OCI-LY1 (cell line): Measurements from ENCODE around the gene SAP30L.

Experiments used
- H2AFZ ChIP-seq: fragments of 200-600 bp; sonication (generic), shearing (Covaris generic); 2 replicates; pipeline ENCODE4 v1.6.0; 2014; ENCODE audit warnings: antibody characterized with exemption, mild to moderate bottlenecking, low read length
- H3F3A ChIP-seq: fragments of 200-600 bp; sonication (generic), shearing (Covaris generic); 2 replicates; pipeline ENCODE4 v1.6.0; 2014; ENCODE audit warnings: mild to moderate bottlenecking, antibody characterized with exemption, low read length, moderate library complexity; ENCODE audit not compliant: insufficient read depth
- H3K27ac ChIP-seq: fragments of 200-600 bp; sonication (generic); 2 replicates; pipeline ENCODE4 v1.5.1; 2014; ENCODE audit warnings: low read length, mixed run types, mild to moderate bottlenecking, low read depth; ENCODE audit not compliant: poor library complexity, severe bottlenecking
- H3K27me3 ChIP-seq: fragments of 200-600 bp; sonication (generic); 2 replicates; pipeline ENCODE4 v1.6.0; 2014; ENCODE audit warnings: antibody characterized with exemption, mild to moderate bottlenecking, low read length, moderate library complexity; ENCODE audit not compliant: insufficient read depth
- H3K36me3 ChIP-seq: fragments of 200-600 bp; sonication (generic); 2 replicates; pipeline ENCODE4 v1.6.1; 2014; ENCODE audit warnings: mild to moderate bottlenecking, antibody characterized with exemption, low read length, moderate library complexity, mixed read lengths; ENCODE audit not compliant: insufficient read depth
- H3K4me1 ChIP-seq: fragments of 200-600 bp; sonication (generic); 2 replicates; pipeline ENCODE4 v1.5.1; 2014; ENCODE audit warnings: mild to moderate bottlenecking, low read length, moderate library complexity; ENCODE audit not compliant: insufficient read depth, severe bottlenecking
- H3K4me2 ChIP-seq: fragments of 200-600 bp; sonication (generic), shearing (Covaris generic); 2 replicates; pipeline ENCODE4 v1.6.1; 2014; ENCODE audit warnings: low read length
- H3K4me3 ChIP-seq: fragments of 200-600 bp; sonication (generic); 2 replicates; pipeline ENCODE4 v1.5.1; 2014; ENCODE audit warnings: low read length, low read depth, mild to moderate bottlenecking, mixed read lengths; ENCODE audit not compliant: poor library complexity, severe bottlenecking
- H3K79me2 ChIP-seq: fragments of 200-600 bp; shearing (Covaris generic); 2 replicates; pipeline ENCODE4 v1.6.1; 2016; ENCODE audit warnings: mixed run types, low read length, mixed read lengths; ENCODE audit not compliant: insufficient read depth
- H3K9ac ChIP-seq: fragments of 200-600 bp; sonication (generic), shearing (Covaris generic); 2 replicates; pipeline ENCODE4 v1.6.1; 2014; ENCODE audit warnings: mild to moderate bottlenecking, low read length, mixed read lengths
- H3K9me2 ChIP-seq: fragments of 200-600 bp; sonication (generic), shearing (Covaris generic); 2 replicates; pipeline ENCODE4 v1.6.1; 2014; ENCODE audit warnings: low read depth, mild to moderate bottlenecking, low read length, mixed read lengths
- H3K9me3 ChIP-seq: fragments of 200-600 bp; shearing (Covaris generic); 2 replicates; pipeline ENCODE4 v1.6.1; 2014; ENCODE audit warnings: low read length, mixed read lengths
- H4K20me1 ChIP-seq: fragments of 200-600 bp; sonication (generic), shearing (Covaris generic); 2 replicates; pipeline ENCODE4 v1.6.0; 2016; ENCODE audit warnings: mild to moderate bottlenecking, low read length; ENCODE audit not compliant: insufficient read depth
- EZH2 ChIP-seq: fragments of 200-600 bp; sonication (generic), shearing (Covaris generic); IDR thresholded peaks from 2 replicates; pipeline ENCODE4 v1.8.0; 2017; ENCODE audit warnings: borderline replicate concordance, mixed run types, mild to moderate bottlenecking, antibody characterized with exemption, low read length, moderate library complexity, mixed read lengths
- TF ChIP-seq, protein P1 (sequence below): fragments of 200-600 bp; sonication (generic), shearing (Covaris generic); IDR thresholded peaks from 2 replicates; pipeline ENCODE4 v1.5.1; 2017; ENCODE audit warnings: mild to moderate bottlenecking, antibody characterized with exemption, low read length, moderate library complexity, mixed read lengths

SAP30L gene

DNA sequence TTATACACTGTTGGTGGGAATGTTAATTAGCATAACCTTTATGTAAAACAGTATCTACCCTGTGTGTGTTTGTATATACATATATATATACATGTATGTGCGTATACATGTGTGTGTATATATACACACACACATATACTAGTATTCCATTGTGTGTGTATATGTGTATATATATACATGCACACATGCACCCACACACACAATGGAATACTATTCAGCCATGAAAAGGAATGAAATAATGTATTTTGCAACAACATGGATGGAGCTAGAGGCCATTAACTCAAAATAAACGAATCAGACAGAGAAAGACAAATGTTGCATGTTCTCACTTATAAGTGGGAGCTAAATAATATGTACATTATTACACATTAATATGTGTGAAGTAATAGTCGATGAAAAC is 17.6 kb upstream of the SAP30L start:
- Histone ChIP-seq H2AFZ (no peak overlapping the region), H3K9ac (no peak overlapping the region), H3K9me3 (peaks cover 5% of the 10 kb centered on the region; the same call in 1 of the 2 replicates), H3K4me2 (no peak overlapping the region), H3K27me3 (no peaks in the 10 kb centered on the region), H3K36me3 (no peaks in the 10 kb centered on the region; the same call in 1 of the 2 replicates), H3K9me2 (no peaks in the 10 kb centered on the region), H4K20me1 (no peaks in the 10 kb centered on the region), H3K4me3 (no peak overlapping the region), H3K79me2 (no peaks in the 10 kb centered on the region), H3K4me1 (no peaks in the 10 kb centered on the region), H3K27ac (no peak overlapping the region), H3F3A (no peaks in the 10 kb centered on the region)
- TF ChIP-seq, protein P1, sequence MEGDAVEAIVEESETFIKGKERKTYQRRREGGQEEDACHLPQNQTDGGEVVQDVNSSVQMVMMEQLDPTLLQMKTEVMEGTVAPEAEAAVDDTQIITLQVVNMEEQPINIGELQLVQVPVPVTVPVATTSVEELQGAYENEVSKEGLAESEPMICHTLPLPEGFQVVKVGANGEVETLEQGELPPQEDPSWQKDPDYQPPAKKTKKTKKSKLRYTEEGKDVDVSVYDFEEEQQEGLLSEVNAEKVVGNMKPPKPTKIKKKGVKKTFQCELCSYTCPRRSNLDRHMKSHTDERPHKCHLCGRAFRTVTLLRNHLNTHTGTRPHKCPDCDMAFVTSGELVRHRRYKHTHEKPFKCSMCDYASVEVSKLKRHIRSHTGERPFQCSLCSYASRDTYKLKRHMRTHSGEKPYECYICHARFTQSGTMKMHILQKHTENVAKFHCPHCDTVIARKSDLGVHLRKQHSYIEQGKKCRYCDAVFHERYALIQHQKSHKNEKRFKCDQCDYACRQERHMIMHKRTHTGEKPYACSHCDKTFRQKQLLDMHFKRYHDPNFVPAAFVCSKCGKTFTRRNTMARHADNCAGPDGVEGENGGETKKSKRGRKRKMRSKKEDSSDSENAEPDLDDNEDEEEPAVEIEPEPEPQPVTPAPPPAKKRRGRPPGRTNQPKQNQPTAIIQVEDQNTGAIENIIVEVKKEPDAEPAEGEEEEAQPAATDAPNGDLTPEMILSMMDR, result no peak
- TF ChIP-seq EZH2, result no peak

DNA sequence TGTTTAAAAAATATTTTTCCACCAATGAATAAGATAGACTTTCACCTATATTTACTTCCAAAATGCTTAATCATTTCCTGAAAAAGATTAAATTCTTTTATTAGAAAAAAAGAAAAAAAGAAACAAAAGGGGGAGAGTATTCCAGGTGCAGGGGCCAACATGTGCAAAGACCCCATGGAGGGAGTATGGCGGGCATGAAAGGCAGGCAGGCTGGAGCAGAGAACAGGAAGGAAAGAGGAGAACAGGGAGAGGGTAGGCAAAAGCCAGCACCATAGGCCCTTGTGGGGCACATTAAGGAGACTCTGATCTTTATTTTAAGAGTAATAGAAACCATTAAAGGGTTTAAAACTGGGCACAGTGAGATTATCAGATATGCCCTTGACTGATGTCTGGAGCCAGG is 16.5 kb upstream of the SAP30L start:
- H3K4me2 ChIP-seq, result no peak overlapping the region
- no peak overlapping the region for H3K4me3 ChIP-seq
- H3K9ac ChIP-seq, result no peak overlapping the region
- H4K20me1 ChIP-seq, result no peaks in the 10 kb centered on the region
- H3K9me2 ChIP-seq, result no peaks in the 10 kb centered on the region
- TF ChIP-seq, protein P1, result no peak
- no peak for TF ChIP-seq EZH2
- no peaks in the 10 kb centered on the region for H3K27me3 ChIP-seq
- H3K4me1 ChIP-seq, result no peaks in the 10 kb centered on the region
- H3K27ac ChIP-seq, result no peak overlapping the region
- H2AFZ ChIP-seq, result no peak overlapping the region
- H3K36me3 ChIP-seq, result 0 out of 2 replicates have a peak, but pooled peaks cover 2% of the 10 kb centered on the region
- no peaks in the 10 kb centered on the region for H3K79me2 ChIP-seq
- no peaks in the 10 kb centered on the region for H3K9me3 ChIP-seq
- no peaks in the 10 kb centered on the region for H3F3A ChIP-seq

DNA sequence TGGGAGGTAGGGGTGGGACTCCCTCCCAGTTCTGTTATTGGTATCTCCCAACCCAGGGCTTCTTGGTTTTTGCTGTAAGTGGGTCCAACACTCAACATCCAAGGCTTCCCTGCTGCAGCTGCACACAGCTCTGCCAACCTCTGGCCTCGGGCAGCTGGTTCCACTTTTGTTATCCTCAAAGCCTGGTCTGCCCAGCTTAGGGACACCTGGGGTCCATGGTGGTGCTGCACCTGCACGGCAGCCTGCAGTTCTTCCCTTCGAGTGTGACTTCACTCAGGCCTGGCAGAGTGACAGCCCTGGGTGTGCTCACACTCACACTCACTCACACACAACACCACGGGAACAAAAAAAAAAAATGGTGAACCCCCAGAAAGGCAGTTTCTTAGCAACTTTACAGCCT is 15.3 kb upstream of the SAP30L start:
- TF ChIP-seq, protein P1, result no peak
- TF ChIP-seq EZH2, result no peak
- Histone ChIP-seq H3F3A (no peaks in the 10 kb centered on the region), H3K79me2 (no peaks in the 10 kb centered on the region), H3K9me2 (no peaks in the 10 kb centered on the region), H4K20me1 (no peaks in the 10 kb centered on the region), H3K9me3 (no peaks in the 10 kb centered on the region), H3K27ac (no peak overlapping the region), H3K4me3 (no peak overlapping the region), H3K9ac (no peak overlapping the region), H3K4me2 (no peak overlapping the region), H3K27me3 (no peaks in the 10 kb centered on the region), H3K4me1 (no peaks in the 10 kb centered on the region), H2AFZ (no peak overlapping the region), H3K36me3 (peaks cover 12% of the 10 kb centered on the region; the same call in 1 of the 2 replicates)
